Thoracic aorta (tissue), 2 donors: ENCODE results near the gene CIB4. TPM values are rescaled to one million over a fixed set of nuclear protein-coding genes. Genes with fewer than 3 reads are reported as not detected.

Source experiments
- ATAC-seq: fragments of 150-250 bp; one replicate; pipeline ENCODE4 v1.8.0; 2017; ENCODE audit warnings: low read depth; ENCODE audit not compliant: insufficient number of reproducible peaks, low FRiP score
- DNase-seq: peaks from one replicate; pipeline ENCODE4 v3.0.0-alpha.2; 2020; ENCODE audit warnings: low spot score
- H3K27ac ChIP-seq, 2 donors: fragments of 200-600 bp; sonication (generic); 1 replicate in 1 of 2; 2 replicates in 1 of 2; pipeline ENCODE4 v1.5.1; 2016; ENCODE audit warnings: mild to moderate bottlenecking in 2 of 2, moderate library complexity in 2 of 2
- H3K27me3 ChIP-seq: fragments of 200-600 bp; sonication (generic); replicated peaks from 2 replicates; pipeline ENCODE4 v1.6.0; 2016; ENCODE audit warnings: mild to moderate bottlenecking; ENCODE audit not compliant: insufficient read depth
- H3K36me3 ChIP-seq: fragments of 200-600 bp; sonication (generic); one replicate; pipeline ENCODE4 v1.5.1; 2016
- H3K4me1 ChIP-seq, 2 donors: fragments of 200-600 bp; sonication (generic); 1 replicate in 1 of 2; 2 replicates in 1 of 2; pipeline versions ENCODE4 v1.5.1 to v1.6.0; 2016; ENCODE audit warnings: low read depth in 2 of 2, mild to moderate bottlenecking in 1 of 2; ENCODE audit not compliant: control insufficient read depth in 1 of 2
- H3K4me3 ChIP-seq: fragments of 200-600 bp; sonication (generic); 2 replicates; pipeline ENCODE4 v1.5.1; 2016; ENCODE audit warnings: mild to moderate bottlenecking
- H3K9me3 ChIP-seq: fragments of 200-600 bp; sonication (generic); 2 replicates; pipeline ENCODE4 v1.5.1; 2016
- CTCF ChIP-seq: fragments of 200-600 bp; sonication (generic); IDR thresholded peaks from one replicate; pipeline ENCODE4 v1.5.1; 2019; ENCODE audit warnings: antibody characterized with exemption
- total RNA-seq, 2 donors: library from RNA; depleted of rRNA; stranded (reverse); fragments of >200 nt; gene quantifications; one replicate each; pipeline versions ENCODE4 v1.1.0 to v1.2.3, GENCODE V29; 2016

Gene CIB4
- total RNA-seq, 2 donors from 2014 or later: not detected

GRCh38 chr2:26534098-26534864, 106.9 kb downstream of the CIB4 start:
- Histone ChIP-seq H3K27ac (no peak overlapping the region), H3K4me3 (no peak overlapping the region), H3K36me3 (no peaks in the 10 kb centered on the region), H3K4me1 (no peaks in the 10 kb centered on the region), H3K9me3 (no peaks in the 10 kb centered on the region), H3K27me3 (no peaks in the 10 kb centered on the region)
- DNase-seq: no peak
- ATAC-seq: no peak
- TF ChIP-seq CTCF: no peak

- ATAC-seq (no peak), DNase-seq (no peak)
- no peaks in the 10 kb centered on the region for H3K9me3 ChIP-seq
- no peaks in the 10 kb centered on the region for H3K4me1 ChIP-seq
- no peaks in the 10 kb centered on the region for H3K27me3 ChIP-seq
- no peak overlapping the region for H3K27ac ChIP-seq
- H3K4me3 ChIP-seq: no peak overlapping the region
- H3K36me3 ChIP-seq: no peaks in the 10 kb centered on the region
- no peak for TF ChIP-seq CTCF
Measured at GRCh38 chr2:26533661-26534060, 107.5 kb downstream of the CIB4 start.

- H3K4me3 ChIP-seq: no peak overlapping the region
- TF ChIP-seq CTCF: no peak
- DNase-seq (no peak), ATAC-seq (no peak)
- no peaks in the 10 kb centered on the region for H3K36me3 ChIP-seq
- H3K27ac ChIP-seq: no peak overlapping the region
- no peaks in the 10 kb centered on the region for H3K4me1 ChIP-seq
- H3K9me3 ChIP-seq: no peaks in the 10 kb centered on the region
- no peaks in the 10 kb centered on the region for H3K27me3 ChIP-seq
Measured at GRCh38 chr2:26532301-26533250, 108.6 kb downstream of the CIB4 start.

Other genes starting within 250 kb of the CIB4 start
- not detected for gene DRC1, start 239.4 kb downstream of the CIB4 start, total RNA-seq
- gene OTOF, start 163.2 kb downstream of the CIB4 start, total RNA-seq: under 1 TPM in 1 of 2 donors, not detected in 1; 0.28 TPM
- gene KCNK3, start 51.4 kb upstream of the CIB4 start, total RNA-seq: 10 to 100 TPM in 1 of 2 donors, 1 to 10 TPM in 1; 6.9 to 19.6 TPM
- gene SLC35F6, start 122.9 kb upstream of the CIB4 start, total RNA-seq: 10 to 100 TPM; 43.7 to 44.5 TPM
- gene CENPA, start 144.7 kb upstream of the CIB4 start, total RNA-seq: not detected
- not detected for gene DPYSL5, start 206.8 kb upstream of the CIB4 start, total RNA-seq